ENCODE measurements around the gene SERPINB7. TPM values are rescaled to one million over a fixed set of nuclear protein-coding genes. Genes with fewer than 3 reads are reported as not detected.

SERPINB7 gene
- total RNA-seq, 1 experiment from 2014 or later = not detected

DNA sequence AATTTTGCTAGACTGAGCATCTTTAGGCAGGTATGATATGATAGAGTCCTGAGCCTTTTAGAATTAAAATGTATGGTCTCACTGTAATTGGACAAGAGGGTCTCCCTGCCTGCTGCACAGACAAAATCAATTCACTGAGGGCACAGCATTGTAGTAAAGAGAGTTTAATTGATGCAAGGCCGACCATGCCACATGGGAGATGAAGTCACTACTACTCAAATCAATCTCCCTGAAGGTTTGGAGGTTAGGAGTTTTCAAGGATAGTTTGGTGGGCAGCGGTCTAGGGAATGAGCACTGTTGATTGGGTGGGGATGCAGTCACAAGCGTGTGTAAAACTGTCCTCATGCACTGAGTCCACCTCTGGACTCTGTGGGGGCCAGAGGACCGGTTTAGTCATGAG lies 26.1 kb downstream of the SERPINB7 start:
- no TSS peak for BruUV-seq (replicated peaks)
- H3K9me2 ChIP-seq (ENCODE audit: insufficient read depth) = no peaks in the 10 kb centered on the region
- ChIA-PET CTCF (no interaction called here), POLR2A (no interaction called here), RAD21 (ENCODE audit: low non-redundant PET in 1 of 2, low total read pairs in 2 of 2, uncharacterized antibody in 2 of 2, unreplicated experiment in 2 of 2) (no interaction called here)
- H3K4me3 ChIP-seq (replicated peaks in 1 of 2; ENCODE audit: low read depth in 1 of 2, low read length in 2 of 2) = no peak overlapping the region
- H3K27me3 ChIP-seq (ENCODE audit: insufficient read depth, low read length) = no peaks in the 10 kb centered on the region
- no peaks in the 10 kb centered on the region for H4K20me1 ChIP-seq (ENCODE audit: insufficient read depth)
- H3K79me2 ChIP-seq (ENCODE audit: insufficient read depth, low read length) = no peaks in the 10 kb centered on the region
- no peak for DNase-seq (ENCODE audit: low read depth, low spot score)
- no peaks in the 10 kb centered on the region for H3K4me1 ChIP-seq (ENCODE audit: control insufficient read depth in 1 of 2, insufficient read depth in 2 of 2, low read length in 2 of 2)
- no peak for ATAC-seq
- TF ChIP-seq, protein P1, sequence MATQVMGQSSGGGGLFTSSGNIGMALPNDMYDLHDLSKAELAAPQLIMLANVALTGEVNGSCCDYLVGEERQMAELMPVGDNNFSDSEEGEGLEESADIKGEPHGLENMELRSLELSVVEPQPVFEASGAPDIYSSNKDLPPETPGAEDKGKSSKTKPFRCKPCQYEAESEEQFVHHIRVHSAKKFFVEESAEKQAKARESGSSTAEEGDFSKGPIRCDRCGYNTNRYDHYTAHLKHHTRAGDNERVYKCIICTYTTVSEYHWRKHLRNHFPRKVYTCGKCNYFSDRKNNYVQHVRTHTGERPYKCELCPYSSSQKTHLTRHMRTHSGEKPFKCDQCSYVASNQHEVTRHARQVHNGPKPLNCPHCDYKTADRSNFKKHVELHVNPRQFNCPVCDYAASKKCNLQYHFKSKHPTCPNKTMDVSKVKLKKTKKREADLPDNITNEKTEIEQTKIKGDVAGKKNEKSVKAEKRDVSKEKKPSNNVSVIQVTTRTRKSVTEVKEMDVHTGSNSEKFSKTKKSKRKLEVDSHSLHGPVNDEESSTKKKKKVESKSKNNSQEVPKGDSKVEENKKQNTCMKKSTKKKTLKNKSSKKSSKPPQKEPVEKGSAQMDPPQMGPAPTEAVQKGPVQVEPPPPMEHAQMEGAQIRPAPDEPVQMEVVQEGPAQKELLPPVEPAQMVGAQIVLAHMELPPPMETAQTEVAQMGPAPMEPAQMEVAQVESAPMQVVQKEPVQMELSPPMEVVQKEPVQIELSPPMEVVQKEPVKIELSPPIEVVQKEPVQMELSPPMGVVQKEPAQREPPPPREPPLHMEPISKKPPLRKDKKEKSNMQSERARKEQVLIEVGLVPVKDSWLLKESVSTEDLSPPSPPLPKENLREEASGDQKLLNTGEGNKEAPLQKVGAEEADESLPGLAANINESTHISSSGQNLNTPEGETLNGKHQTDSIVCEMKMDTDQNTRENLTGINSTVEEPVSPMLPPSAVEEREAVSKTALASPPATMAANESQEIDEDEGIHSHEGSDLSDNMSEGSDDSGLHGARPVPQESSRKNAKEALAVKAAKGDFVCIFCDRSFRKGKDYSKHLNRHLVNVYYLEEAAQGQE (IDR thresholded peaks at IDR 0.05; ENCODE audit: low read depth) = no peak
- TF ChIP-seq EZH2 (IDR thresholded peaks at IDR 0.05) (no peak), RAD21 (IDR thresholded peaks at IDR 0.05; ENCODE audit: low read depth) (no peak), ZNF274 (IDR thresholded peaks at IDR 0.05; ENCODE audit: low read depth, low read length) (no peak), EZH2phosphoT487 (IDR thresholded peaks at IDR 0.05; ENCODE audit: borderline replicate concordance) (no peak), JUND (IDR thresholded peaks at IDR 0.05) (no peak), ZFX (IDR thresholded peaks at IDR 0.05) (no peak), SIN3A (IDR thresholded peaks at IDR 0.05; ENCODE audit: low read depth) (no peak), SP1 (IDR thresholded peaks at IDR 0.05; ENCODE audit: low read depth) (no peak), ELF1 (IDR thresholded peaks at IDR 0.05; ENCODE audit: borderline replicate concordance, low read depth) (no peak), SRF (IDR thresholded peaks at IDR 0.05; ENCODE audit: low read depth) (no peak), EGR1 (IDR thresholded peaks at IDR 0.05; ENCODE audit: low read depth) (no peak)
- TF ChIP-seq, protein P2, sequence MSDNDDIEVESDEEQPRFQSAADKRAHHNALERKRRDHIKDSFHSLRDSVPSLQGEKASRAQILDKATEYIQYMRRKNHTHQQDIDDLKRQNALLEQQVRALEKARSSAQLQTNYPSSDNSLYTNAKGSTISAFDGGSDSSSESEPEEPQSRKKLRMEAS (IDR thresholded peaks at IDR 0.05) = no peak
- TF ChIP-seq, protein P3, sequence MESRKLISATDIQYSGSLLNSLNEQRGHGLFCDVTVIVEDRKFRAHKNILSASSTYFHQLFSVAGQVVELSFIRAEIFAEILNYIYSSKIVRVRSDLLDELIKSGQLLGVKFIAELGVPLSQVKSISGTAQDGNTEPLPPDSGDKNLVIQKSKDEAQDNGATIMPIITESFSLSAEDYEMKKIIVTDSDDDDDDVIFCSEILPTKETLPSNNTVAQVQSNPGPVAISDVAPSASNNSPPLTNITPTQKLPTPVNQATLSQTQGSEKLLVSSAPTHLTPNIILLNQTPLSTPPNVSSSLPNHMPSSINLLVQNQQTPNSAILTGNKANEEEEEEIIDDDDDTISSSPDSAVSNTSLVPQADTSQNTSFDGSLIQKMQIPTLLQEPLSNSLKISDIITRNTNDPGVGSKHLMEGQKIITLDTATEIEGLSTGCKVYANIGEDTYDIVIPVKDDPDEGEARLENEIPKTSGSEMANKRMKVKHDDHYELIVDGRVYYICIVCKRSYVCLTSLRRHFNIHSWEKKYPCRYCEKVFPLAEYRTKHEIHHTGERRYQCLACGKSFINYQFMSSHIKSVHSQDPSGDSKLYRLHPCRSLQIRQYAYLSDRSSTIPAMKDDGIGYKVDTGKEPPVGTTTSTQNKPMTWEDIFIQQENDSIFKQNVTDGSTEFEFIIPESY (IDR thresholded peaks at IDR 0.05; ENCODE audit: extremely low read depth, insufficient replicate concordance, low read length) = no peak
- TF ChIP-seq, protein P4, sequence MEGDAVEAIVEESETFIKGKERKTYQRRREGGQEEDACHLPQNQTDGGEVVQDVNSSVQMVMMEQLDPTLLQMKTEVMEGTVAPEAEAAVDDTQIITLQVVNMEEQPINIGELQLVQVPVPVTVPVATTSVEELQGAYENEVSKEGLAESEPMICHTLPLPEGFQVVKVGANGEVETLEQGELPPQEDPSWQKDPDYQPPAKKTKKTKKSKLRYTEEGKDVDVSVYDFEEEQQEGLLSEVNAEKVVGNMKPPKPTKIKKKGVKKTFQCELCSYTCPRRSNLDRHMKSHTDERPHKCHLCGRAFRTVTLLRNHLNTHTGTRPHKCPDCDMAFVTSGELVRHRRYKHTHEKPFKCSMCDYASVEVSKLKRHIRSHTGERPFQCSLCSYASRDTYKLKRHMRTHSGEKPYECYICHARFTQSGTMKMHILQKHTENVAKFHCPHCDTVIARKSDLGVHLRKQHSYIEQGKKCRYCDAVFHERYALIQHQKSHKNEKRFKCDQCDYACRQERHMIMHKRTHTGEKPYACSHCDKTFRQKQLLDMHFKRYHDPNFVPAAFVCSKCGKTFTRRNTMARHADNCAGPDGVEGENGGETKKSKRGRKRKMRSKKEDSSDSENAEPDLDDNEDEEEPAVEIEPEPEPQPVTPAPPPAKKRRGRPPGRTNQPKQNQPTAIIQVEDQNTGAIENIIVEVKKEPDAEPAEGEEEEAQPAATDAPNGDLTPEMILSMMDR (IDR thresholded peaks at IDR 0.05 in 2 of 3, conservative IDR thresholded peaks at IDR 0.05 in 1 of 3; ENCODE audit: borderline replicate concordance in 1 of 3, insufficient read depth in 1 of 3, low read depth in 2 of 3, low read length in 2 of 3) = no peak
- no peak overlapping the region for H3K9ac ChIP-seq (ENCODE audit: low read length)
- H3K36me3 ChIP-seq (ENCODE audit: control insufficient read depth in 1 of 2, insufficient read depth in 2 of 2, low read length in 2 of 2) = no peaks in the 10 kb centered on the region
- no peak overlapping the region for H3K27ac ChIP-seq (ENCODE audit: low read depth, low read length)
- H3K4me2 ChIP-seq (ENCODE audit: low read length) = no peak overlapping the region
- no peaks in the 10 kb centered on the region for H3K9me3 ChIP-seq (ENCODE audit: control insufficient read depth in 1 of 2, insufficient read depth in 1 of 2, low read depth in 1 of 2, low read length in 2 of 2)
- no peak overlapping the region for H2AFZ ChIP-seq (ENCODE audit: low read depth, low read length, poor library complexity, severe bottlenecking)
- intact Hi-C loops (cut with micrococcal nuclease) = no loop called here
